ENCODE measurements around the gene FITM1. TPM values are rescaled to one million over a fixed set of nuclear protein-coding genes. Genes with fewer than 3 reads are reported as not detected.

Gene FITM1
- polyA plus RNA-seq, 1 of the 3 experiments (the other 2 are of a cell fraction): 0.12 TPM

- Histone ChIP-seq H3K4me2 (no peak overlapping the region), H4K20me1 (ENCODE audit: insufficient read depth) (peaks cover under 1% of the 10 kb centered on the region; the same call in 1 of the 2 replicates), H3K79me2 (ENCODE audit: insufficient read depth) (peaks cover 23% of the 10 kb centered on the region), H3K4me1 (ENCODE audit: control insufficient read depth in 1 of 2, insufficient read depth in 2 of 2, low read depth in 1 of 2, low read length in 1 of 2) (peaks cover under 1 to 15% of the 10 kb centered on the region in 2 experiments; a peak in 1 of 4 replicates), H3K9me3 (no peaks in the 10 kb centered on the region), H3K9me2 (no peaks in the 10 kb centered on the region), H2AFZ (ENCODE audit: low read depth) (no peak overlapping the region), H3F3A (replicated peaks; ENCODE audit: insufficient read depth) (peaks cover 3% of the 10 kb centered on the region), H3K27ac (ENCODE audit: low read depth in 2 of 2, low read length in 1 of 2) (no peak overlapping the region), H3K27me3 (ENCODE audit: insufficient read depth) (no peaks in the 10 kb centered on the region), H3K36me3 (replicated peaks in 1 of 2; ENCODE audit: control insufficient read depth in 1 of 2, insufficient read depth in 2 of 2, low read length in 1 of 2) (peaks cover 16 to 40% of the 10 kb centered on the region in 2 experiments), H3K4me3 (ENCODE audit: low read depth in 2 of 2, low read length in 1 of 2) (no peak overlapping the region), H3K9ac (no peak overlapping the region)
- DNase-seq: no peak
- POLR2A ChIA-PET: no interaction called here
- 94% methylated on average over 5 of the region's 5 CpGs for WGBS (ENCODE audit: low lambda C conversion rate)
- CTCF ChIA-PET: interaction anchor here (0.8 kb wide), 1 partner anchor 107 kb away, joined by 3 read pairs; no protein-coding TSS in a partner anchor
- no peak for TF ChIP-seq JUND (IDR thresholded peaks at IDR 0.05)
- TF ChIP-seq EZH2phosphoT487 (IDR thresholded peaks at IDR 0.05; ENCODE audit: borderline replicate concordance, low read depth): no peak
- no peak for TF ChIP-seq RCOR1 (IDR thresholded peaks at IDR 0.05; ENCODE audit: low read length)
- TF ChIP-seq RAD21 (IDR thresholded peaks at IDR 0.05; ENCODE audit: low read length): no peak
- TF ChIP-seq SMC3 (IDR thresholded peaks at IDR 0.05; ENCODE audit: low read depth, low read length): no peak
- TF ChIP-seq MXI1 (IDR thresholded peaks at IDR 0.05; ENCODE audit: low read depth, low read length): no peak
Measured at GRCh38 chr14:24165785-24166184, 35.3 kb downstream of the FITM1 start.

GRCh38 chr14:24167469-24168114 lies 37.1 kb downstream of the FITM1 start:
- WGBS (ENCODE audit: low lambda C conversion rate): 91% methylated on average over 3 of the region's 3 CpGs
- POLR2A ChIA-PET: no interaction called here

More at GRCh38 chr14:24167469-24168114, 37.1 kb downstream of the FITM1 start:
- Histone ChIP-seq H3K9me3 (no peaks in the 10 kb centered on the region), H3F3A (replicated peaks; ENCODE audit: insufficient read depth) (peaks cover 3% of the 10 kb centered on the region), H2AFZ (ENCODE audit: low read depth) (no peak overlapping the region), H4K20me1 (ENCODE audit: insufficient read depth) (no peaks in the 10 kb centered on the region), H3K4me3 (ENCODE audit: low read depth in 2 of 2, low read length in 1 of 2) (no peak overlapping the region), H3K27ac (ENCODE audit: low read depth in 2 of 2, low read length in 1 of 2) (no peak overlapping the region), H3K36me3 (replicated peaks in 1 of 2; ENCODE audit: control insufficient read depth in 1 of 2, insufficient read depth in 2 of 2, low read length in 1 of 2) (peaks cover 16 to 40% of the 10 kb centered on the region in 2 experiments), H3K9me2 (no peaks in the 10 kb centered on the region), H3K4me2 (no peak overlapping the region), H3K27me3 (ENCODE audit: insufficient read depth) (no peaks in the 10 kb centered on the region), H3K4me1 (ENCODE audit: control insufficient read depth in 1 of 2, insufficient read depth in 2 of 2, low read depth in 1 of 2, low read length in 1 of 2) (peaks cover 0 to 6% of the 10 kb centered on the region in 2 experiments; a peak in 1 of 4 replicates), H3K79me2 (ENCODE audit: insufficient read depth) (peaks cover 8% of the 10 kb centered on the region), H3K9ac (no peak overlapping the region)
- TF ChIP-seq GABPA (IDR thresholded peaks at IDR 0.05; ENCODE audit: low read depth) (no peak), ZBTB33 (IDR thresholded peaks at IDR 0.05; ENCODE audit: borderline replicate concordance, low read depth) (no peak), CHD2 (IDR thresholded peaks at IDR 0.05; ENCODE audit: low read length, partially characterized antibody) (no peak)
- CTCF ChIA-PET: interaction anchor here (1.7 kb wide), 1 partner anchor 17 kb away, joined by 6 read pairs; no protein-coding TSS in a partner anchor
- DNase-seq: no peak

Data from SK-N-SH (cell line).